Fibroblast of skin of scalp (primary cell): ENCODE results near the gene NUCKS1.

Experiments
- DNase-seq: peaks from one replicate; pipeline ENCODE4 v3.0.0-alpha.2; 2013

The NUCKS1 gene

DNA sequence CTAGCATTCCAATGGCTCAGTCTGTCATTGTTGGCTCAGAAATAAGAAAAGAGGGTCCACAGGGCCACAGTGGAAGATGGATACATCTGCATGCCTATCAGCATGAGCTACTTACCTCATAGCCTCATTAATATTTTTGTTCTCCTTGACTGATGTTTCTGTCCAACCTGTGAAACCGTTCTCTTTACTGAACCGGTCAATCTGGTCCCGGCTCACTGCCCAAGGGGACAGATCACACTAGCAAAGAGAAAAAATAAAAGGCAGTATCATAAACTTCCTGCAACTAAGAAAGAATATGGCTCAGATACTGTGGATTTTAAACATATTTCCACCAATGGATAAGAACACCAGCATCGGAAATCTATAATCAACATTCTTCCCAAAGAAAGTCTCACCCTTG lies 20.6 kb upstream of the NUCKS1 start:
- DNase-seq, result no peak

DNA sequence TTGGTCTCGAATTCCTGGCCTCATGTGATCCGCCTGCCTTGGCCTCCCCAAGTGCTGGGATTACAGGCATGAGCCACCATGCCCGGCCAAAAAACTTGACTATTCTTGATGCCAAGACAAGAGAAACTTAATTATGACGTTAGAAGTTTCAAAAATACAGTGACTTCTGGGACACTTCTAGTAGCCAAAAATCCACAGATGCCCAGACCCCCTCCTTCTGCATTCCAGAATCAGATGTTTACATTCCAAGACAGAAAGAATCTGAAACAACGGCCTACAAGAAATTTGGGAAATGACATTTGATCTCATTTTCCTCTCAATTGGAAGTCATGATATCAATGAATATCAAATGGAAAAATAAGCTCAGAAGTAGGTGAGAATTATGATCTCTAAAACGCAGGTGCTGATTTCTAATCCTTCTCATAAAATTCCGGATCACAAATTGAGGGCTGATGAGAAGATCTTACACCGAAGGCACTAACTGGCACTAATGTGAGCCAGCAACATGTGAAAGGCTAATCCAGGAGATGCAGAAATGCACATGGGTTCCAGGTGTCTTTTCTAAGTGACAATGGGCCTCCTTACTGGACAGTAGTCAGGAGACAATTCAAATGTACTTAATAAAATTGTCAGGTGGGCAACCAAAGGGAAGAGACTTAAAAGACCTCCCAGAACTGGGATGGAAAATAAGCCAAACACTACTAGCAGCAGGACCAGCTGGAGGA lies 19.8 kb upstream of the NUCKS1 start:
- peak; percentile 65 for DNase-seq

DNA sequence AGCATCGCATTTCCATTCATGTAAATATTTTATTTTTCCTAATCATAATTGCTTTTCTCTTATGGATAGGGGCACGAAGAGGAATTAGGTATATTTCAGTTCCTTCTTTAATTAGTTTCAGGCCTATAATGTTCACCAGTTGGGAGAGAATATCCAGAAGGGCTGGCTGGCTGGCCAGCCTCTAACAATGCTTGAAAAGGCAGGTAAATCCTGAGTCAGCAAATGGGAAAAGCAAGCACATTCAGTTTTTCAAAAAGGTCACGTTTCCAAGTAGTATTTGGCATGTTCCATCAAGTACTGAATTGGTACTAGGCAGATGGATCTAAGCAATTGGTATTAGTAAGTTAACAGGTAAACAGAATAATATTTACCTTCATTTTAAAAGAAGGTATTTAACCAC lies 17.3 kb upstream of the NUCKS1 start:
- DNase-seq, result no peak

DNA sequence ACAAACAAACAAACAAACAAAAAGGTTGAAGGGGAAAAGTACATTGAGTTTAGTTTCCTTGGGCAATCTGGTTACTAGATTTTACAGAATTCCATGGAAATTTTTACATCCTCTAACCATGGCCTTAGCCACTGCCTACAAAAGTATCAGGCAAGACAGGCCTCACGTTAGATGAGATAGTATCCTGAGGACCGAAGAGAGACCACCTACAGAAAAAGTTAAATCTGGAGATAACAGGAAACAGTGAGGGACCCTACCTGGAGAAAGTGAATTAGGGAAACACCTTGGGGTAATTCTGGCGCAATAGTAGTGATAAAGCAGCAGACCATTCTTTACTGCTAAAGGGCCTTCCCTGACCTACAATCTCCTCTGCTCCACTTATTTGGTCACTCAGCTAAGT lies 16.6 kb upstream of the NUCKS1 start:
- DNase-seq, result no peak

DNA sequence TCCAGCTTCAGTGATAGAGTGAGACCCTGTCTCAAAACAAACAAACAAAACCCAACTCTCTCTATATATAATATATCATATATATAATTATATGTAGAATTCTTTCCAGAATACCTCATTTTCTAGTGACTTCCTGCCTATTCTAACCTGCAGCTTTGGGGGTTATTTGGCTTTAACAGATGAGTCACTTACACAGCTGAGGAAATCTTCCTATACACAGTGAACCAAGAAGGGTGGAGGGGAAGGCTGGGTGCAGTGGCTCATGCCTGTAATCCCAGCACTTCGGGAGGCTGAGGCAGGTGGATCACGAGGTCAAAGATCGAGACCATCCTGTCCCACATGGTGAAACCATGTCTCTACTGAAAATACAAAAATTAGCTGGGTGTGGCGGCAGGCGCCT lies 16.1 kb upstream of the NUCKS1 start:
- peak; percentile 33 for DNase-seq

DNA sequence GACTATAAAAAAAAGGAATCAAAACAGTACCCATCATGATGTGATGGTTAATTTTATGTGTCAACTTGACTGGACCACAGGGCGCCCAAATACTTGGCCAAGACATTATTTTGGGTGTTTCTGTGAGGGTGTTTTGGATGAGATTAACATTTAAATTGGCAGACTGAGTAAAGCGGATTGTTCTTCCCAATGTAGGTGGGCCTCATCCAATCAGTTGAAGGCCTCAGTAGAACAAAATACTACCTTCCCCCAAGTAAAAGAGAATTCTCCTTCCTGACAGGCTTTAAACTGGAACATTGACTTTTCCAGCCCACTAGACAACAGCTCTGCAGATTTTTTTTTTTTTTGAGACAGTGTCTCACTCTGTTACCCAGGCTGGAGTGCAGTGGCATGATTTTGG lies 14.6 kb upstream of the NUCKS1 start:
- DNase-seq, result no peak

DNA sequence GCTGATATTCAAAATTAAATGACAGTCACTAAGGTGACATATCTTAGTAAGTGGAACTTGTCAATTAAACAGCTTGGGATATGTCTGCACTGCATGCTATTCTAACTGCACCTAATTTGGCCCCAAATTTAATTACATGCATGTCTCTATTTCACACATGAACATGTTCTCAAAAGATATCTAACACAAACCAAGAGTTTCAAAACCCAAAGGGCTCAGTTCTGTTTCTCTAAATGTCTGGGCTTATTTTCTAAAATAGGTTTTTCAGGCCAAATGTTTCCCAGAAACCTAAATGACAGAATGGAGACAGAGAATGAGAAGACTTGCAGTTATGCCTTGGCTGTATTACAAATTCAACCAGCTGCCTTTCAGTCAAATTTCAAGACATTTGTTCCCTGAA lies 14.0 kb upstream of the NUCKS1 start:
- DNase-seq, result no peak

DNA sequence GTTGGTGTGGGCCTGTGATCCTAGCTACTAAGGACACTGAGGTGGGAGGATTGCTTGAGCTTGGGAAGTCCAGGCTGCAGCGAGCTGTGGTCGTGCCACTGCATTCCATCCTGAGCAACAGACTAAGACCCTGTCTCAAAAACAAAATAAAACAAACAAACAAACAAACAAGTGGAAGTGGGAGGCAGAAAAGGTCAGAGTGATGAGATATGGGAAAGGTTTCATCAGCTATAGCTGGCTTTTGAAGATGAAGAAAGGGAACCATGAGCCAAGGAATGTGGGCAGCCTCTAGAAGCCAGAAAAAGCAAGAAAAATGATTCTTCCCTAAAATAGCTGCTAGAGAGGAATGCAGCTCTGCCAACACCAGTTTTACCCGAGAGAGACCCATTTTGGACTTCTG lies 10.6 kb upstream of the NUCKS1 start:
- DNase-seq, result no peak

DNA sequence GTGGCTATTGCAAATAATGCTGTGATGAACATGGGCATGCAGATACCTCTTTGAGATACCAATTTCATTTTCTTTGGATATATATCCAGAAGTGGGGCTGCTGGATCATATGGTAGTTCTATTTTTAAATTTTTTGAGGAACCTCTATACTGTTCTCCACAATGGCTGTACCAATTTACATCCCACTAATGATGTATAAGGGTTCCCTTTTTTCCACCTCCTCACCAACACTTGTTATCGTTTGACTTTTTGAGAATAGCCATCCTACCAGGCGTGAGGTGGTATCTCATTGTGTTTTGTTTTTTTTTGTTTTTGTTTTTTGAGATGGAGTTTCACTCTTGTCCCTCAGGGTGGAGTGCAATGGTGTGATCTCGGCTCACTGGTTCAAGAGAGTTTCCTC lies 6.6 kb upstream of the NUCKS1 start:
- no peak for DNase-seq

DNA sequence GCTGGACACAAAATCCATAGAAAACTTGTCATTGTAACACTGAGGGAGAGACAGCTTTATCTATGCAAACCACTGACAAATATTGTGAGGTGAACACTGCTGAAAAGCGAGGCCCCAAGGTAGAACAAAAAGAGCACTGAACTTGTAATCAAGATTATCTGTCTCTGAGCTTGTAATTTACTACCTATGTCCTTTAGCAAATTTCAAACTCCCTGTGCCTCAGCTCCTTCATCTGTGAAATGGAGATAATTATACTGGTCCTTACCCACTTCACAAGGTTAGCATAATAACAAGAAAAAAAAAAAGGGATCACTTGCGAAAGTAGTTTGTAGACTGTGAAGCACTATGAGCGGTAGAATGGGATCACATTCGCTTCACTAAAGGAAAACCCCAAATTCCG lies 4.9 kb upstream of the NUCKS1 start:
- no peak for DNase-seq

DNA sequence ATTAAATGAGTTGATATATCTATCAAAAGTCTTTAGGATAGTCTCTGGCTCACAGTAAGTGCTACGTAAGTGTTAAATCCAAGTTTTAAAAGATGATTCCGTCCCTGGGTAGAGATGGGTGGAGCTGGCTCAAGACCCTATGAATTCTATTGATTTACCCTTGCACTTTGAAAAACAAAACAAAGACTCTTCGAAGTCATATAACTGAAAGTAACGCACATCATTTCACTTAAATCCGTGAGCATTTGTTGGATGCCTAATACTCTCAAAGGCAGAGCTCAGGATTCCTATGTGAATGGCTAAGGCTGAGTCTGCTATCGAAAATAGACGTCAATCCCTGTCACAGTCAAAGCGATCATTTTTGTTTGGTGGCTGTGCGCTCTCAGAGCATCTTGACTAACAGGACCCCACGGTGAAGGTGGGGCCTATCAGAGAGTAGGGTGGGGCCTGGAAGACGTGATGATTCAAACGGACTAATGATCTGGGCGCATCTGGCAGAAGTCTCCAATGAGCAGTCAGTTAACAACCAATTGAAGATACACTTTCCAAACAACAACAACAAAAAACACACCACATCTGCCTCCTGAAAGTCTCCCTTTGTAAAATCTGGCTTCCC lies 1.2 kb upstream of the NUCKS1 start:
- peak; percentile 56 for DNase-seq

DNA sequence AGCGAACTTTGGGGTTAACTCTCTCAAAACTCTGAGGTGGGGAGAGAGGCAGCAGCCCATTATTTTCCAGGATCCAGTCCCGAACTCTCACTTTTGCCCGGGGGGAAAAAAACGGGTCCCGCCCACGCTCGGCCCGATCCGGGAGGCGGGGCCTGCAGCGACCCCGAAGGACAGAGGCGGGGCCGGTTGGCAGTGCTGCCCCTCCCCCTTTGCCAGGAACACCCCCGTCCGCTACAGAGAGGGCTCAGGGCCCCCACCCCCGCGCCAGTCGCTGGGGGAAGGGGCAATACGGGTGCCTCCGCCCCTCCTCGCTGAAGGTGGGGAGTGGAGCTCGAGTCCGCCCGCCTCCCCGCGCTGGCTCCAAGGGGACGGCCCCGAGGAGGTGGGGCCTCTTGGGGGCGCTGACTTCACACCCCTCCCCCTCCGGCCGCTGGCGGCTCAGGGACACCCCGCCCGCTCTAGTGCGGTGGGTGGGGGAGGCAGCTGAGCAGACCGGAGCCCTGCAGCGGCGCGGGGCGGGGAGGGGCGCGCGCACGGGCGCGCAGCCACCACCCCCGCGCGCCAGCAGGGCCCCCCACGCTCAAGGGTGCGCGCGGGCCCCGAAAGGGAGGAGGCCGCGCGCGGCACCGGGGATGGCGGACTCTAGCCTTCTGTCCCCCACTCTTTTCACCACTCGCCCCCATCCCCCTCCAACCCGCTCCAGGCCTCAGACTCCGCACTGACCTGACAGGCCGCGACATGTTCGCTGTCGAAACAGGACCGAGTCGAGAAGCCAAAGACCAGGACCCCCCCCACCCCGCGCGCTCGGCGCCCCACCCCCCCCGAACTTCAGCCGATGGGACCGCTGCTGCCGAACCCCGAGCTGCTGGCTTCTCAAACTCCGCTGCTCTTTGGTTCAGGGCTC lies 496 bp downstream of the NUCKS1 start:
- peak; percentile 97 for DNase-seq

DNA sequence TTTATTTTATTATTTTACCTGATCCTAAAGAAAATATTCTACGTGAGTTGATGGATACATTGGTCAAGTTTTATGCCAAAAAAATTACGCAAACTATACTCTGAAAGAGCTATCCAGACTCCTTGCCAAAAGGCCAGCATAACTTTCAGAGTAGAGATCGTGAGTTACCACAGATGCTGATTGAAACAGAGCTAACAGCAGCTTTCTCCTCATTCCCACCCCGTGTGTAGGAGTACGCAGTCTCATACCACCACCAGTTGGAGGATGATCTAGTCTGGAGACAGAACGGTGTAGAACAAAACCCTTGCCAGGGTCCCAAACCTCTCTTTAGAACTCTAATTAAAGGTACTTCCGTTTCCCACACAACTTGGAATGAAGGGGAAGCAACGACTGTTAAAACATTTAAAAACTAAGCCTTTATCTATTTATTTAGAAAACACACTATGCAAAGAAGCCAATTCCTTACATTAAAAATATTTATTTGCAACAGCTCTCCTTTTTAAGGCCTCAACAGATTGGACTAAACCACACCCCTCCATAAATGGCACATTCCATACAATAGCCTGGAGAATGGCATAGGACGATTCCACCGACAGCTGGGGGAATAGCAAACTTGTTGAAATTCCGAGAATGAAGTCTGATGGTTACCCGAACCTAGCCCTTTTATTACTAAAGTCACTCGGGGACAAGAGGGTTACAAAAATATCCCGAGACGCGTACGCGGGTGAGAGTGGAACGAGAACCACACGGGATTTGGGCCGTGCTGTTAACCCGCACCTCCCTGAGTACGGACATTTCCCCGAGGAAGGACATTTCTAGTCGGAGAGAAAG lies 1.4 kb downstream of the NUCKS1 start:
- DNase-seq, result peak; percentile 56

DNA sequence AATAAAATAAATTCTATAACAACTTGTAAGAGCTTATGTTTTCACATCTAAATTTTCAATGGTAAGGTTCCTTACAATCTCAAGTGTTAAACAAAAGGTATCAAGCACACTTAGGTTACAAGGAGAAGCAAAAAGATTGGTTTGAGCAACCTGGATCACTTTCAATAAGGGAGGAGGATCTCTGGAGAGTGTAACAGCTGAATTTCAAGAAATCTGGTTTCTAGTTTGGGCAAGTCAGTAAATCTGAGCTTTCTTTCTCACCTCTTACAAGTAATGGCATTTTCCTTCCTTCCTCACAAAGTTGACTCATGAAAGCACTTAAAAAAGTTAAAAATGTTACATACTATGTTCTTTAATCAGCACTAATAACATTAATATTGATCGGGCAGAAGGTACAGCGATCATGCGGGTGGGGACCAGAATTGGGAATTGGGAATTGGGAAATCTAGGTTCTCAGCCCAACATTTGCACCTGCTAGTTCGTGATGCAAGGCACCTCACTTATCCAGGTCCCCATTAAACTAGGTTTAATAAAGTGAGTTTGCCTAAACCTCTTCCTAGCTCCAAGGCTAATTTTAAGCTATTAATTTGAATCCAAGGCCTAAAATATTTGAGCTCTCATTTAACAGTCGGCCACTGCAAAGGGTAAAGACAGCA lies 3.1 kb downstream of the NUCKS1 start:
- DNase-seq, result no peak

DNA sequence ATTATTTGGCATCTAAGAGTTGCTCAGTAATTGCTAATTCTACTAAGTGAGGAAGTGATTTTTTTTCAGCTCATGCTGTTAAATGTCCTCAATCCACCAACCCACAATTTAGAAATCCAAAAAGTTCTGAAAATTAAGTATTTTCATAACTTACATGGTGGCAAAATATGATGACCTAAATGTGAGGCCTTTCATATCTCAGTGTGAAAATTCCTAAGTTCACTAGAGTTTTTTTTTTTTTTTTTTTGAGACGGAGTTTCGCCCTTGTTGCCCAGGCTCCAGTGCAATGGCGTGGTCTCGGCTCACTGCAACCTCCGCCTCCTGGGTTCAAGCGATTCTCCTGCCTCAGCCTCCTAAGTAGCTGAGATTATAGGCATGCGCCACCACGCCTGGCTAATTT lies 5.6 kb downstream of the NUCKS1 start:
- DNase-seq, result no peak

DNA sequence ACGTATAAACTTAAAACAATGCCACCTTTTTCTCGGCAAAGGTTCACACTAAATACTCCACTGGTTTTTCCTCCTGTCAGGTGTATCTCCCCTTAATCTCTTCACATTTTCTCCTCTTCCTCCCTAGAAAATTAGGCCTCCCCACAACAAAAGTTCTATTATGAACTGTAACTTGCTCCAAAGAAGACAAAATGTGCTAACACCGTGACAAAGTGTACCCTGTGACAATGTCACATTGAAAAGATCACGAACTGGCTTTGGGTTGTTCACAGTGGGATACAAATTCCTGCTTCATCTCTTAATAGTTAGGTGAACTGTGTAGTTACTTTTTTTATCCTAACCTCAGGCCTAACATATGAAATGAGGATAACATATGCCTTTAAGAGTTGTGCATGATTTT lies 6.0 kb downstream of the NUCKS1 start:
- DNase-seq, result no peak

DNA sequence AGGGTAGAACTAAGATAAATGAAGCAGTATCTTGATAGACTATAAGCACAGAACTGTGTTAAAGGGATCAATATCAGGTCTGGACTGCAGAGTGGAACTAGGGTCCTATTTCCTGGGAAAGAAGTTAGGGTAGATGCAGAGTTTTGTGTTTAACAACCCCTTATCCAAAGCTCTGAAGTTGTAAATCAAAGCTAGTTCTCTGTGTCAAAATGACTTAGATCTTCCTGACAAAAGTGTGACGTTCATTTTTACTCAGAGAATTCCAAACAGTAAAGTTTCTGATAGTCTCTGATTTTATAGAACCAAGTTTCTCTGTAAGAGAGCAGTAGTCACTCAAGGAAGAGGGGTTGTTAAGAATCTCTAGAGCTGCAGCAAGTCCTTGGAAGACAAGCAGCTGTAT lies 8.3 kb downstream of the NUCKS1 start:
- DNase-seq, result no peak

DNA sequence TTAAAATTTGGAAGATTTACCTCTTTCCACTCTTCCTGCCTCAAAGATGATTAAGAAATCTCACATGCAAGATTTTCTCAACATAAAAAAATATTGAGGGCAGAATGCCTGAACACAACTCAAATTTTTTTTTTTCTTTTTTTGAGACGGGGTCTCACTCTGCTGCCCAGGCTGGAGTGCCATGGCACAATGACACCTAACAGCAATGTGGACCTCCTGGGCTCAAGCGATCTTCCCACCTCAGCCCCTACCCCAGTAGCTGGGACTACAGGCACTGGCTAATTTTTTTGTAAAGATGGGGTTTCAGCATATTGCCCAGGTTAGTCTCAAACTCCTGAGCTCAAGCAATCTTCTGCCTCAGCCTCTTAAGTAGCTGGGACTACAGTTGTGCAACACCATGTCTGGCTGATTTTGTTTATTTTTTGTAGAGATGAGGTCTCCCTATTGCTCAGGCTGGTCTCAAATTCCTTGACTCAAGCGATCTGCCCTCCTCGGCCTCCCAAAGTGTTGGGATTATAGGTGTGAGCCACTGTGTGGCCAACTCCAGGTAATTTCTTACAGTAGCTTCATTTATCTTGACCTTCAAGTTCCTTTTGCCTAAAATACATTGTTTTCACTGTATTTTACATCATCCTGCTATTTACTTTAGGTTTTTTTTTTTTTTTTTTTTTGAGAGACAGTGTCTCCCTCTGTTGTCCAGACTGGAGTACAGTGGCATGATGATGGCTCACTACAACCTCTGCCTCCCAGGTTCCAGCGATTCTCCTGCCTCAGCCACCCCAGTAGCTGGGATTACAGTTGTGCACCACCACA lies 10.4 kb downstream of the NUCKS1 start:
- peak; percentile 35 for DNase-seq

DNA sequence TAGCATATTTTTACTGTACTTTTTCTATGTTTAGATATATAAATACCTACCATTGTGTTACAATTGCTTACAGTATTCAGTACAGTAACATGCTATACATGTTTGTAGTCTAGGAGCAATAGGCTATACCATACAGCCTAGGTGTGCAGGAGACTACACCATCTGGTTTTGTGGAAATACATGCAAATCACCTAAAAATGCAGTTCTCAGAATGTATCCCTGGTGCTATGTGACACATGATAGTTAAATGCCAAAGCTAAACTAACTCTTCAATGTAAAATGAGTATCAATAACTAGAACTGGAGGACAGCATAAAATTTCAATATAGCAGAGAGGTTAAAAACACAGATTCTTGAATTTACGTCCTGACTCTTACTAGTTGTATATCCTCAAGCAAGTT lies 14.8 kb downstream of the NUCKS1 start:
- DNase-seq, result no peak

DNA sequence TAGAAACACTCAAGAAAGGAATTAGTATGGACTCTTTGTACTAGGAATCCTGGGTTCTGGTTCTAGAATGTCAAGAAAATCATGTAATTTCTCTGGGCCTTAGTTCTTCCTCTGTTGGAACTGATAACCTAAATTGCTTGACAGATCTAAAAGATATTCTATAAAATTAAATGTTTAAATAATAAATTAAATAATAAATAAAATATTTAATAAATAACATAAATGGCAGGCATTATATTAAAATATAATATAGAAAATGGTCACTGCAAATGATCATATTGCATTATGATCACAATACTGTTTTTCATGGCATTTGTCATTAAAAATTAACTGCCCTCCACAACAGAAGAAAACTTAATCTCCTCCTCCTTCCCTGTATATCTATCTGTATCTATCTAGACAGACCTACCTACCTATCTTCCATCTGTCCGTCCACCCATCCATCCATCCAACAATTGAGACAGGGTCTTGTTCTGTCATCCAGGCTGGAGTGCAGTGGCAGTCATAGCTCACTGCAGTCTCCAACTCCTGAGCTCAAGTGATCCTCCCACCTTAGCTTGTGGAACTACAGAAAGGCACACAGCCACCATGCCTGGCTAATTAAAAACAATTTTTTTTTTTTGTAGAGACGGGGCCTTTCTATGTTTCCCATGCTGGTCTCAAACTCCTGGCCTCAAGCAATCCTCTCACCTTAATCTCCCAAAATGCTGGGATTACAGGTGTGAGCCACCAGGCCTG lies 16.4 kb downstream of the NUCKS1 start:
- DNase-seq, result no peak
